ENCODE measurements around the gene OSBP2. TPM values are rescaled to one million over a fixed set of nuclear protein-coding genes. Genes with fewer than 3 reads are reported as not detected.

OSBP2 gene
- total RNA-seq, 1 donor from 2014 or later = 15.4 TPM

DNA sequence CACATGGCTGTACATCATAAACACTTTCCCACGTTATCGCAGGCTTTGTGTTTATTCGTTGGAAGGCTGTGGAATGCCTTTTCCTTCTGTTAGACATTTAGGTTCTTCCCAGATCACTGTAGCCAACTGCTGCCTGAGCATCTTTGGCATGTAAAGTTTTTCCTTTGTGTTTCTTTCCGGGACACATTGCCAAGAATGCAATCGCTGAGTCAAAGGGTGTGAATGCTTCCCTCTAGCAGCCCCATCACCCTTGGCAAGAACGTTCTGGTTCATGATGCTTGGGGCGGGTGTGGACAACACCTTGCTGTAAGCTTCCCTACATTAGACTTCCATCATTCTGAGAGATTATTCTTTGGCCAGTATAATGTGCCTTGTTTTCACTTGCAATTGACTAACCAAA is 136.2 kb downstream of the OSBP2 start:
- peak; percentile 92 for DNase-seq (ENCODE audit: extremely low read depth, low read depth, low spot score)

- no peak for DNase-seq (ENCODE audit: extremely low read depth, low read depth, low spot score)
Measured at GRCh38 chr22:30832407-30832987, 137.8 kb downstream of the OSBP2 start.

DNA sequence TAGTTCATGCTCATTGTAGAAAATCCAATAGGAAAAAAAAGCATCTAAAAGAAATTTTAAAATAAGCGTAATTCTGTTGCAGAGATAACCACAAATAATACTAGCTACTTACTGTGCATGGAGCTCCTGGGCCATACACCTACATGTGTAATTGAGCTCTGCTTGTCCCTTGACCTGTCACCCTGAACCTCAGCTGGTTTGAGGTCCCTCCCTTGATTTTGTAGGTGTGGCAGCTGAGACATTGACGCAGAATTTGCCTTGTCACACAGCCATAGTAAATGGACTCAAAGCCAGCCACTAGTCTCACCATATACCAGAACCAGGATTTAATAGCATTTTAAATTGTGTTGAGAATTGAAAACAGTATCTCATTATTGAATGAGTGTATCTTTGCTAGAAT is 138.6 kb downstream of the OSBP2 start:
- no peak for DNase-seq (ENCODE audit: extremely low read depth, low read depth, low spot score)

GRCh38 chr22:30837531-30837930 is 142.9 kb downstream of the OSBP2 start:
- DNase-seq (ENCODE audit: extremely low read depth, low read depth, low spot score) = no peak

DNA sequence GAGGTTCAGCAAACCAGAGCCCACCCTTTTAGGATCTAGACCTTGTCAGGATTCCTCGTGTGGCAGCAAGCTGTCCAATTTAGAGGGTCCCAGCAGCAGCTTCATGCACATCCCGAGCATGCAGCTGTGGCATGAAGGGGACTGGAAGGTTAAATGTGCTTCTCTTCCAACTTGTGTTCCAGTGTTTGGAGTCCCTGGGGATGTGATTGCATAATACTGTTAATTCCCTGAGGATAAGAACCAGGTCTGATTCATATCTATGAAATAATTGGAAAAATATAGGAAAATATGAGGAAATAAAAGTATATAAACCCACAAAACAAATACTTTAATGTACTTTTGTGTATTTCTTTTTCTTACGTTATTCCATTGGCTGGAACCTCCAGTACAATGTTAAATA is 143.4 kb downstream of the OSBP2 start:
- no peak for DNase-seq (ENCODE audit: extremely low read depth, low read depth, low spot score)

- no peak for DNase-seq (ENCODE audit: extremely low read depth, low read depth, low spot score)
Measured at GRCh38 chr22:30841273-30841672, 146.6 kb downstream of the OSBP2 start.

DNA sequence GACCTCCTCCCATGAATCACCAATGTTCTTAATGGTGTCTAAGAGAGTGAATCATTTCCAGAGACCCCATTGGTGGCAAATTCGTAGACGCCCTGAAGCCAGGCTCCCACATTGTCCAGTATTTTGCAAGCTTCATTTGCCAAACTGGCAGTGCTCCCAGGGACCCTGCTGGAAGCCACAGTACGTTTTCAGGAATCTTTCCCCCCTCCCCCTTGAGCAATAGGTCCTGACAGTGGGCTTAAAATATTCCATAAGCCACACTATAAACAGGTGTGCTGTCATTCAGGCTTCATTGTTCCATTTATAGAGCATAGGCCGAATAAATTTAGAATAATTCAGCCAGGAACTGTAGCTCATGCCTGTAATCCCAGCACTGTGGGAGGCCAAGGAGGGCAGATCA is 148.6 kb downstream of the OSBP2 start:
- DNase-seq (ENCODE audit: extremely low read depth, low read depth, low spot score) = no peak

DNA sequence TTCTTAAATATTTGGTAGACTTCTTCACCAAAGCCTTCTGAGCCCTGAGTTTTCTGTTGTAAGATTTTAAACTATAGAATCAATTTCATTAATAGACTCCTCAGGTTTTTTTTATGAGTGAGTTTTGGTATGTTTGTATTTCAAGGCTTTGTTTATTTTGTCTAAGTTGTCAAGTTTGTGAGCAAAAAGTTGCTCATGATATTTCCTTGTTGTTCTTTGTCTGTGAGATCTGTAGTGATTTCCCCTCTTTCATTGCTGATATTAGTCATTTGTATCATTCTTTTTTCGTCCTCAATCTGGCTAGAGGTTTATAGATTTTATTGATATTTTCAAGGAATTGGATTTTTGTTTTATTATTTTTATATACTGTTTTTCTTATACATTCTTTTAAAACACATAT is 152.9 kb downstream of the OSBP2 start:
- no peak for DNase-seq (ENCODE audit: extremely low read depth, low read depth, low spot score)

DNA sequence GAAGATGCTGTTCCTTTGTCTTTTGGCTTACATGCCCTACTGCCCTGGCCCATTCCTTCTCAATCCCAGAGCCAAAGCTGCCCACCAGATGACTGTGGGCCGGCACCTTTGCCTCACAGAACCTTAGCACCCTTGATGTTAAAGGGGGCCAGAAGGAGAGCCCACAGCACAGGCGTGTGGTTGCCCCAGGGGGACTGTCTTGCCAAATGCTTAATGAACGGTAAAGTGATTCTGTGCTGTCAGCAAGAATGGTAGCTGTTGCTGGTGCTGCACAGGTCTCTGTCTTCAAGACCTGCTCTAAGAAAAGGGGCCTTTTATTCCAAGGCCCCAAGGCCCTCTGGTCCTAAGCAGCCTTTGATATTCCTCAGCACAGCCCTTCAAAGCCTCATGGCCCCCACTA is 160.6 kb downstream of the OSBP2 start:
- no peak for DNase-seq (ENCODE audit: extremely low read depth, low read depth, low spot score)

GRCh38 chr22:30855677-30856518 is 161.2 kb downstream of the OSBP2 start:
- DNase-seq (ENCODE audit: extremely low read depth, low read depth, low spot score) = no peak

DNA sequence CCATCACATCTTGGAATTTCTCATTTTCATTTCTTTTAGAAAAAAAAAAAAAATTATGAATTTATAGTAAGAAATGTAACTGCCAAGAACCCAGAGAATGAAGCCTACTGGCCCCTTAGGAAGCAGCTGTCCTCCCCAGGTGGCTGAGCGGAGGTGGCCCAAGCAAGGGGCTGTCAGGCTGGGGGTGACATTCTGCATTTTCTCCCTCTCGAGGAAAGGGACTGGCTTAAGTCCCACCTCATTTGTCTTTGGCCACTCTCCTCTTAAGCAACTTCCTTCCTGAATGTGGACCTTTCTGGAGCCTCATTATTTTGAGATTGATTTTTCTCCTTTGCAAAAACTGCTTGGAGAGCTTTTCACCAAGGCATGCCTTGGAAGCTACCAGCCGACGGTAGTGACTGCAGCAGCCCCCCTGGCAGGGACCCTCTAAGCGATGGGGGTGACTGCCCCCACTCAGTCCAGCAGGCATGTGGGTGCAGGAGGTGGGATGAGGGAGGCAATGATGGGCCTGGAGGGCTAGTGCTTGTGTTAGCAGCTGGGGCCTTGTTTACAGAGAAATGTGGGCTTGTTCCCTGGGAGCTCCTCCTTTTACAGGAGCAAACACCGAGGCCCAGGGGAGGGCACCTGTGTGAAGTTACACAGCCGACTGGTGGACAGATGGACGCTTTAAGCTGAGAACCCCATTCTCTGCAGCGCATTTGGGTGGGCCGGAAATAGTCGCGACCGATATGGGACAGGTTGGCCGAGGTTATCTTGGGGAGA is 162.2 kb downstream of the OSBP2 start:
- no peak for DNase-seq (ENCODE audit: extremely low read depth, low read depth, low spot score)

DNA sequence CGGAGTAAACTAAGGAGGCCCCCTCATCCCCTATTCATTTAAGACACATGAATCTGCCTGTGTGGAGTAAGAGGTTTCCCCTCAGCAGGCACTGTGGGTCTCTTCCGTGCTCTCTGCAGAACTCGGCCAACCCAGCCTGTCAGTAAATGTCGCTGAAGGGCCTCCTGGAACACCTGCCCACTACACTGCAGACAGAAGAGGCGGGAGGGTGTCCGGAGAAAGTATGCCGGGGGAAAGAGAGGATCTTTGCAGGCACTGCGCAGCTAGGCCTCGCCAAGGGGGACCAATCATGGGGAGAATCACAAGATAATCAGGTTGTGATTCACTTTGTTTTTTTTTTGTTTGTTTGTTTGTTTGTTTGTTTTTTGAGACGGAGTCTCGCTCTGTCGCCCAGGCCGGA is 163.1 kb downstream of the OSBP2 start:
- no peak for DNase-seq (ENCODE audit: extremely low read depth, low read depth, low spot score)

- DNase-seq (ENCODE audit: extremely low read depth, low read depth, low spot score) = no peak
Measured at GRCh38 chr22:30858976-30859713, 164.5 kb downstream of the OSBP2 start.

DNA sequence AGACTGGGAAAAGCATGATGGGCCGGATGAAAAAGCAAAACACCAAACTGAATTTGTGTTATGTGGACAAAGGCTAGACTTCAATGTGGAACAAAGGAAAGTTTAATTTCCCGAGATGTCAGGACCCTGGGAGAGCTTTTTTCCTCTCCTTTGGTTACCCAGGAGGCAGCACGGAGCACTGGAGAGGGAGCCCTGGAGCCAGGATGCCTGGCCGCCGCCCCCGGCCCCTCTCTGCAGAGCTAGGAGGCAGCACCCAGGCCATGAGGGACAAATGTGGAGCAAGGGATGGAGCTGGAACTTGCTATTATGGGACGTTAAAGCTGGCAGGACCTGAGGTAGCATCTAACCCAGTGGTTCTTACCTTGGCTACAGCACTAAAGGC is 165.0 kb downstream of the OSBP2 start:
- no peak for DNase-seq (ENCODE audit: extremely low read depth, low read depth, low spot score)

DNA sequence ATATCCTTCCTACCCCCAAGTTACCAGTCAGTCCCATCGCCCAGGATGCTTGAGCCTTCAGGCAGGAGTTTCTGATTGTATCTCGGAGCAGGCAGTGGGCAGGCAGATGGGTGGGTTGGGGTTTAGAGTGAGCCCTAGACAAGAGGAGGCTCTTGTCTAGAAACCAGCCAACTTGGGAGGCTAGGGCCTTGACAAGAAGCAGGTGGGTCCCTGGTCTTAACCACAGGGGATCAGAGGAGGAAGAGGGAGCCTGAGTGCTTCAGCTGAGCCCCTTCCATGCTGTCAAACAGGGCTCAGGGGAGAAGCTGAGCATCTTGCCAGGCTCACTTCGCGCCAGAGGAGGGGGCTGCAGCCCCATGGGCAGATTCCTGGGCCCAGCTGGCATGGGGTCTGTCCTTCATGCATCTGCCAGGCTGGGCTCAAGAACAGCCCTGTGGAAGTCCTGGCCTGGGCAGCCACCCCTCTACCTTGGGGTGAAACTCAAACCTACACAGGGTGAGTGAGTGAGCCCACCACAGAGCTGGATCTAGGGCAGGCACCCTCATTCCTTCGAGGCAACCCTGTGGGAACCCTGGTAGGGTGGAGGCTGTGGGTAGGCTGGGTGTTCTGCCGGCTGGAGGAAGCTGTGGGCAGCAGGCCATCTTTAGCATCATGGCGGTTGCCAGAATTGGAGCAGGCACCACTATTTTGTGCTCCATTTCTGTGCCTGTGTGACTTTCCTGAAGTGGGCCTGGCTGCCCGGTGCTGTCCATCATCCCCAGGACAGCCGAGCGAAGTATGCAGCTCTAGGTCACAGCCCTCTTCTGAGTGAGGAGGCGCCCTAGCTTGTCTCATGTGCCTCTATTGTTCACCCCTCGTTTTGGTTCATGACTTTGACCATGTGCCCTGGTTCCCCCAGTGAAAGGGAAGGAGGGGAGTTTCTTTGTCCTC is 165.8 kb downstream of the OSBP2 start:
- no peak for DNase-seq (ENCODE audit: extremely low read depth, low read depth, low spot score)

- no peak for DNase-seq (ENCODE audit: extremely low read depth, low read depth, low spot score)
Measured at GRCh38 chr22:30861131-30861530, 166.5 kb downstream of the OSBP2 start.

GRCh38 chr22:30861688-30862552 is 167.2 kb downstream of the OSBP2 start:
- no peak for DNase-seq (ENCODE audit: extremely low read depth, low read depth, low spot score)

DNA sequence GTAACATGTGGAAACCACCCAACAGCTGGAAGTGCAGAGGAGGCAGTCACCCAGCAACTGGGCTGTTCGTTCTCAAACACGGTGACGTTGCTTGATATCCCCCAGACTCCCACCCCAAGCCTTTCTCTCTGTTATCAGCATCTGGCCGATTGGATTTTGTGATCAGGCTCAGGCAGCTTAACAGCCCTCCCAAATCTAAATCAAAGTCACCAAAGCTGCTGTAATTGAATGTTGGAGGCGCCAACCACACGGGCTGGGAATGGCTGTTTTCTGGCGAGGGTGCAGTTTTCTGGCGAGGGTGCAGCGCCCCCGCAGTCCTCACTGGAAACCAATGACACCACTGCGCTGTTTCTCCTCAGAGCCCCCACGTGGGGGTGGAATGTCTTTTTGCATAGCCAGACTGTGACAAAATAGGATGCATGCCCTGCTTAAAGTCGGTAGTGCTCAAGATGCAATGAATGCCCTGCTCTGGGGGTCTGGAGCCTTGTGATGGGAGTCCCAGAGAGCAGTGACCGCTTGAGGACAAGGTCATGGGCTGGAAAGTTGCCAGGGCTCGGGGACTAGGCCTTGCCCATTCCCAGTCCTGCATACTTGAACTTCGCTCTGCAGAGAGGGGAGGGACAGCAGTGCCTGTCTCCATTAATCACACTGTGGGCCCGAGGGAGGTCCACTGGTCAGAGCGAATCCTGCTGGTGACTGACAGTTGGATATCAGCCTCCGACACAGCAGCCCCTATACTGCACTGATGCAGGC is 168.6 kb downstream of the OSBP2 start:
- DNase-seq (ENCODE audit: extremely low read depth, low read depth, low spot score) = no peak

Measured in glomerular endothelial cell (primary cell).